MM.1S (cell line): Measurements from ENCODE around the gene KNOP1.

Experiments
- DNase-seq: peaks from one replicate; pipeline ENCODE4 v3.0.0-alpha.2; 2015
- H2AFZ ChIP-seq: fragments of 300-600 bp; sonication (generic); 2 replicates; pipeline ENCODE4 v1.6.0; 2016; ENCODE audit warnings: antibody characterized with exemption, low read length
- H3F3A ChIP-seq: fragments of 300-600 bp; sonication (generic); 2 replicates; pipeline ENCODE4 v1.6.1; 2016; ENCODE audit warnings: mild to moderate bottlenecking, antibody characterized with exemption, low read length, moderate library complexity, mixed read lengths; ENCODE audit not compliant: insufficient read depth
- H3K27ac ChIP-seq: fragments of 300-600 bp; sonication (generic); 2 replicates; pipeline ENCODE4 v1.5.1; 2016; ENCODE audit warnings: mild to moderate bottlenecking, low read length
- H3K27me3 ChIP-seq: fragments of 300-600 bp; sonication (generic); replicated peaks from 2 replicates; pipeline ENCODE4 v1.6.0; 2016; ENCODE audit warnings: low read length; ENCODE audit not compliant: insufficient read depth
- H3K36me3 ChIP-seq: fragments of 300-600 bp; sonication (generic); replicated peaks from 2 replicates; pipeline ENCODE4 v1.6.1; 2016; ENCODE audit warnings: mild to moderate bottlenecking, low read length, mixed read lengths; ENCODE audit not compliant: insufficient read depth
- H3K4me1 ChIP-seq: fragments of 300-600 bp; sonication (generic); 2 replicates; pipeline ENCODE4 v1.6.1; 2016; ENCODE audit warnings: low read length, mixed read lengths
- H3K4me2 ChIP-seq: fragments of 300-600 bp; sonication (generic); 2 replicates; pipeline ENCODE4 v1.6.0; 2016; ENCODE audit warnings: low read depth, low read length
- H3K4me3 ChIP-seq: fragments of 300-600 bp; sonication (generic); 2 replicates; pipeline ENCODE4 v1.5.1; 2016; ENCODE audit warnings: low read length, mixed read lengths
- H3K79me2 ChIP-seq: fragments of 300-600 bp; sonication (generic); 2 replicates; pipeline ENCODE4 v1.6.1; 2016; ENCODE audit warnings: mixed run types, low read length, mixed read lengths
- H3K9ac ChIP-seq: fragments of 300-600 bp; sonication (generic); 2 replicates; pipeline ENCODE4 v1.6.1; 2016; ENCODE audit warnings: low read length, mixed read lengths
- H3K9me2 ChIP-seq: fragments of 300-600 bp; sonication (generic); replicated peaks from 2 replicates; pipeline ENCODE4 v1.6.1; 2016; ENCODE audit warnings: mild to moderate bottlenecking, low read length, mixed read lengths; ENCODE audit not compliant: insufficient read depth
- H3K9me3 ChIP-seq: fragments of 300-600 bp; sonication (generic); replicated peaks from 2 replicates; pipeline ENCODE4 v1.6.1; 2016; ENCODE audit warnings: mild to moderate bottlenecking, low read length, mixed read lengths; ENCODE audit not compliant: insufficient read depth
- H4K20me1 ChIP-seq: fragments of 300-600 bp; sonication (generic); 2 replicates; pipeline ENCODE4 v1.6.1; 2016; ENCODE audit warnings: mild to moderate bottlenecking, low read length, moderate library complexity, mixed read lengths; ENCODE audit not compliant: insufficient read depth
- EZH2 ChIP-seq: fragments of 300-600 bp; sonication (generic); optimal IDR thresholded peaks from 2 replicates; pipeline ENCODE3; 2017; ENCODE audit warnings: low read depth, mild to moderate bottlenecking, antibody characterized with exemption, low read length, mixed read lengths
- EZH2phosphoT487 ChIP-seq: fragments of 300-600 bp; sonication (generic); IDR thresholded peaks from 2 replicates; pipeline ENCODE4 v1.6.1; 2018; ENCODE audit warnings: antibody characterized with exemption, low read length
- TF ChIP-seq, protein P1 (sequence below): fragments of 300-600 bp; sonication (generic); IDR thresholded peaks from 2 replicates; pipeline ENCODE4 v1.5.1; 2016; ENCODE audit warnings: antibody characterized with exemption, low read length, mixed read lengths

The KNOP1 gene

DNA sequence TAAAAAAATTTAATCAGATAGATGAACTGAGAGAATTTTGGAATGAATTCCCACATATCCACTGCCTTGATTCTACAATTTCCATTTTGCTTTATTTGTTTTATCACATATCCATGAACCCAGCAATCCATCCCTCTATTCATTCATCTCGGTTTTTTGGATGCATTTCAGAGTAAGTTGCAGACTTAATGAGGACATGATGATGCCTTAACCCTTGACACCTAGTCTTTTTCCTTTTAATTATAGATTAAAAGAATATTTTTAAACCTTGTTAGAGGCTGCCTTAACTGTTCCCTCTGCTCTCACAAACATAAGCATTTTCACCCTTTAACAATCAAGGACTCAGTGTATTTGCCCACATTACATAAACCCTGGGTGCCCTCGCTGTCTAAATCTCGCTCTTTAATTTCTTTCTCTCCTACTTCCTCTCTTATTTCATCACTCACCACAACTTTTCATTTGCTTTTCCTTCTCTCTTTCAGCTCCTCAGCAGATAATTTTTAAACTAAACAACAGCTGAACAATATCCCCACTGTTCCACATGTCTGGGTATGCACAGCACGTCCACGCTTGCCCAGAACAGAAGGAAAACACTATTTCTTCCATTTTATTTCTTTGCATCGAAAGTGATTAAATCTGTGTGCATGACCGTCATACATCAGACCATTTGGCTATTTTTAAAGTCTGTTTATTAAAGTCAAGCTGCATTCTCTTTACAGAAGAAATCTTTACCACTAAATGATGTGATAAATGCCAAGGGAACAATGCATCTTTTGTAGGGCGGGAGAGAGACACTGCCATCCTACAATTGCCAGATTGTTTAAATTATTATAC is 40.0 kb upstream of the KNOP1 start:
- Histone ChIP-seq H3K79me2 (no peaks in the 10 kb centered on the region), H3K36me3 (no peaks in the 10 kb centered on the region), H3K4me3 (no peak overlapping the region), H4K20me1 (no peaks in the 10 kb centered on the region), H3F3A (no peaks in the 10 kb centered on the region), H3K4me2 (no peak overlapping the region), H3K4me1 (no peaks in the 10 kb centered on the region), H2AFZ (no peak overlapping the region), H3K9ac (no peak overlapping the region), H3K27me3 (no peaks in the 10 kb centered on the region), H3K9me2 (no peaks in the 10 kb centered on the region), H3K9me3 (no peaks in the 10 kb centered on the region), H3K27ac (no peak overlapping the region)
- TF ChIP-seq EZH2 (no peak), EZH2phosphoT487 (no peak)
- TF ChIP-seq, protein P1, sequence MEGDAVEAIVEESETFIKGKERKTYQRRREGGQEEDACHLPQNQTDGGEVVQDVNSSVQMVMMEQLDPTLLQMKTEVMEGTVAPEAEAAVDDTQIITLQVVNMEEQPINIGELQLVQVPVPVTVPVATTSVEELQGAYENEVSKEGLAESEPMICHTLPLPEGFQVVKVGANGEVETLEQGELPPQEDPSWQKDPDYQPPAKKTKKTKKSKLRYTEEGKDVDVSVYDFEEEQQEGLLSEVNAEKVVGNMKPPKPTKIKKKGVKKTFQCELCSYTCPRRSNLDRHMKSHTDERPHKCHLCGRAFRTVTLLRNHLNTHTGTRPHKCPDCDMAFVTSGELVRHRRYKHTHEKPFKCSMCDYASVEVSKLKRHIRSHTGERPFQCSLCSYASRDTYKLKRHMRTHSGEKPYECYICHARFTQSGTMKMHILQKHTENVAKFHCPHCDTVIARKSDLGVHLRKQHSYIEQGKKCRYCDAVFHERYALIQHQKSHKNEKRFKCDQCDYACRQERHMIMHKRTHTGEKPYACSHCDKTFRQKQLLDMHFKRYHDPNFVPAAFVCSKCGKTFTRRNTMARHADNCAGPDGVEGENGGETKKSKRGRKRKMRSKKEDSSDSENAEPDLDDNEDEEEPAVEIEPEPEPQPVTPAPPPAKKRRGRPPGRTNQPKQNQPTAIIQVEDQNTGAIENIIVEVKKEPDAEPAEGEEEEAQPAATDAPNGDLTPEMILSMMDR = no peak
- no peak for DNase-seq

DNA sequence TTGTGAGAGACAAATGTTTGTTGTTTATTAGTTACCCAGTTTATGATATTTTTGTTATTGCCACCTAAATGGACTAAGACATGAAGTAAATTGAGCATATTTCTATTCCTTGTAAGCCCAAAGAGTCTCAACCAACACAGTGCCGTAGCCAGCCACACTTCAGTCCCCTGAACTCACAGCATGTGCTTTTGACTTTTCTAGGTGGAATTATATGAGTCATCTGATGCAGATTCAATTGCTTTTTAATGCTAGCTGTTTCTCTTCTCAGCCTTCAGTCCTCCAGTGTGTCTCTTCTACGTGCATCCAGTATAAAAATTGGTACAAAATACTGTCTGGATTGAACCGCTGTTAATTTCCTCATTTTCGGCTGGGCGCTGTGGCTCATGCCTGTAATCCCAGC is 39.0 kb upstream of the KNOP1 start:
- no peaks in the 10 kb centered on the region for H3K9me3 ChIP-seq
- H3K4me3 ChIP-seq = no peak overlapping the region
- no peak overlapping the region for H3K4me2 ChIP-seq
- no peaks in the 10 kb centered on the region for H3K27me3 ChIP-seq
- no peak for TF ChIP-seq EZH2phosphoT487
- TF ChIP-seq, protein P1 = no peak
- no peak for TF ChIP-seq EZH2
- no peaks in the 10 kb centered on the region for H3K4me1 ChIP-seq
- H2AFZ ChIP-seq = no peak overlapping the region
- no peak overlapping the region for H3K27ac ChIP-seq
- DNase-seq = no peak
- no peaks in the 10 kb centered on the region for H3K36me3 ChIP-seq
- no peaks in the 10 kb centered on the region for H3K9me2 ChIP-seq
- H3K79me2 ChIP-seq = no peaks in the 10 kb centered on the region
- no peaks in the 10 kb centered on the region for H3F3A ChIP-seq
- no peak overlapping the region for H3K9ac ChIP-seq
- H4K20me1 ChIP-seq = no peaks in the 10 kb centered on the region

DNA sequence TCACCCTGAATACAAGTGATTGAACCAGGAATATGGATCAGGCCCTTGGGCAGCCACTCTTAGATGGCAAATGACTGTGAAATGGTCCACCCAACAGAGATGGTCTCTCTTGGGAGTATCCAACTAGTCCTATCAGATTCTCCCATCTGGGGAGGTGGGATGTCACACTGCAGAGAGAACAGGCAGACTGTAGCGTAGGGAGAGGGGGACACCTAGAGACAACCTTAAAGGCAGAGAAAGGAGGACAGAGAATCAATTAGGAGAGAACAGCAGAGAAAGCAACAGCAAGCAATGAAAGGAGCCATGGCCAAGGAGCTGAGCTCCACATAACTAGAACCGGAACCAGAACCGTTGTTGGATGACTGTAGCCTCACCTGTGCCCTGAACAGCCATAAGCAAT is 37.2 kb upstream of the KNOP1 start:
- H3K4me1 ChIP-seq = no peaks in the 10 kb centered on the region
- H3K9me3 ChIP-seq = no peaks in the 10 kb centered on the region
- H3F3A ChIP-seq = no peaks in the 10 kb centered on the region
- no peak overlapping the region for H3K9ac ChIP-seq
- no peaks in the 10 kb centered on the region for H3K79me2 ChIP-seq
- H3K36me3 ChIP-seq = no peaks in the 10 kb centered on the region
- no peak for DNase-seq
- H4K20me1 ChIP-seq = no peaks in the 10 kb centered on the region
- no peak overlapping the region for H3K4me3 ChIP-seq
- no peak overlapping the region for H3K4me2 ChIP-seq
- TF ChIP-seq EZH2phosphoT487 = no peak
- TF ChIP-seq, protein P1 = no peak
- TF ChIP-seq EZH2 = no peak
- H3K9me2 ChIP-seq = no peaks in the 10 kb centered on the region
- no peak overlapping the region for H3K27ac ChIP-seq
- no peaks in the 10 kb centered on the region for H3K27me3 ChIP-seq
- H2AFZ ChIP-seq = no peak overlapping the region
